ENCODE results near the gene MYH10.

The MYH10 gene

DNA sequence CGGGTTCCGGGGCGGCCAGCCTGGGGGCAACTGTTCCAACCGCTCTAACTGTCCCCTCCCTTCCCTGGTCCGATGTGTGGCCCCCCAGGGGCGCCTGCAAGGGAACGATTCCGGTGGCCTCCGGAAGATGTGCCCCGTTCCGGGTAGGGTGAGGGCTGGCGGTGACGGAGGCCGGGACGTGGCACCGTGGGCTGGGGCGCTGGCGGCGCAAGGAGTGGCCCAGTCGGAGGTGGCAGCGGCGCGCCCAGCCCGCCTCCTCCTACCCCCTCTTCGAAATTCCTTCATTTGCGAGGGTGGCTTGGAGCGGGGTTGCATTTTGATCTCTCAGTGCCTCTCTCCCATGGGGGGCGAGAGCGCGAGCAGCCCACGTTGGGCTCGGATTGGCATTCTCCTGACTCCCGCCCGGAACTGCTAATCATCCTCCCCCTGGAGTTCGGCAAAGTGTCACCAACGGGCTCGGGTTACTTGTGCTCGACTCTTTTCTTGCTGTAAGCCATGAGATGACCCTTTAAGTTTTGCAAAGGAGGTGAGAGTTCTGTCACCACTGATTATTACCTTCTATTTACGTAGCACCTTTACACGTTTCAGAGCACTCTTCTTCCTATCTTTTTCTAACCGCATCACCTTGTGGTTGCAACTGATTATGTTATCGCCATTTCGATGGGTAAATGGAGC, 194.2 kb downstream of the MYH10 start:
- DNase-seq = peak; percentile 64

DNA sequence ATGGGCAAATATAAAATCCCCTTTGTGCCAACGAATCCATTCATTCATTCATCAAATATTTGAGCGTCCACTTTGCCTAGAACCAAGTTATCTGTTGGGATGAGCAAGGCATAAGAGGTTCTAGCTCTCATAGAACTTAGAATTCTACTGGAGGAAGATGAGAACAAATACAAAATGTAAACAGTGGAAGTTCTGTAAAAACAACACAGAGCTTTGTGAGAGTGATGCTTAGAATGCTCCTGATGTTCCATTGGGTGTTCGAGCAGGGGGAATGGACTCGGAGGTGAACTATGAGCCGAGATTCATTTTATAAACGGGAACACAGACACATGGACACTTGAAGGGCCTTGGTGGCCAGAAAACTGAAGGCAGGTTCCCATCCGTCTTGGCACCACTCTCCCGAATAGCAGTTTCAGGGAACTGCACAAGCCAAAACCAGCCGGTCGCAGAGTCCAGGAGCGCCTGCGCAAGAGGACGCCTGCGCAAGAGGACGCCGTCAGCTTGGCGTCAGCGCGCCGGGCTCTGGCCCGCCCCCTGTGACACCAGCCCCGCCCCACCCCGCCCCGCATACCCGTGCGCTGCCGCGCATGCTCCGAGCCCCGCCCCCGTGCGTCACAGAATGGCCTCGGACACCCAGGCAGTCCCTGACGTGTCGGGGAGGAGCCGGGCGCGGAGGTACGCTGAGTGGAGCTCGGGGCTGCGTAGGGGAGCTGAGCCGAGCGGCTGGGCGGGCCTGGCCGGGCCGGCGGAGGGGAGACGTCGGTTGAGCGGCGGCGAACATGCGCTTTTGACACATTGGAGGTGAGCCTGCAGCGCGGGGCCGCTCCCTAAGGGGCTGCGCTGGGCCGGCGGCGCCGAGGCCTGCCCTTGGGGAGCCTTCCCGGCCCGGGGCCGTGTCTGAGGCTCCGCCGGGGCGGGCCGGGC, 195.0 kb downstream of the MYH10 start, which contains the start of gene NDEL1:
TSS of gene NDEL1 (plus strand) at position 640 of the 924 bp plus-strand sequence. CDS start 8,388 bp downstream, outside the sequence.
- DNase-seq = peak; percentile 98

DNA sequence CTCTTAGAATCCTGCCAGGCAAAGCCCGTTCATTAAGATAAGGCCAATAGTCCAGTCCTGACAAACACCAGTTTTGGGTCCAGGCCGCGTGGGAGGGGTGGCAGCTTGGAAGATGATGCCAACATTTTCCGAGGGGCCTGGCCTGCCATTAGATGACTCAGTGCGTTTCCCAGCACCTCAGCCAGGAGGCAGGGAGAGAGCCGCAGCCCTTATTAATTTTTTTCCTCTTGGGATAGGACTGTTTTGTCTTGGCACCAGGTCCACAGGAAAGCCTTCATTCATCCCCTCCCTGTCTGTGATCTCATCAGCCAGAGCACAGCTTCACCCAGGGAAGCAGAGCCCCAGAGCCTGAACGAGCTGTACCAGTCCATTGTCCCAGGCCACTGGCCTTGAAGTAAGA, 199.6 kb downstream of the MYH10 start:
- peak; percentile 25 for DNase-seq

DNA sequence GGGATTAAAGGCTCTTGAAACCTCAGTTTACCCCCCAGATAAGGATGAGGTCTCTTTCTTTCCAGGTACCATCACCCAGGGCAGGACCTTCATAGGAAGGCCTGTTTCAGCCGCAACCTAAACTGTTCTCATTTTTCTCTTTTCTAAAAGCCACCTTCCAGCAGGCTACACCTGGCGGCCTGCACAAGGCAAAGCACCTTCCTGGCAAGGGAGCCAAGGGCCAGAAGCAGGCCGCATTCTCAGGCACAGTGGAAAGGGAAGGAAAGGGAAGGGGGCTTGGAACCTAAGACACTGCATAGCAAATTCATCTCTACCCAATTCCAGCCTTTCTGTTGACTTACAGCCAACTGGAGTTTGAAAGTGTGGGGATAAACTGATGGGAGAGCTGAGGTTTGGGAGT, 203.7 kb downstream of the MYH10 start:
- DNase-seq = no peak

DNA sequence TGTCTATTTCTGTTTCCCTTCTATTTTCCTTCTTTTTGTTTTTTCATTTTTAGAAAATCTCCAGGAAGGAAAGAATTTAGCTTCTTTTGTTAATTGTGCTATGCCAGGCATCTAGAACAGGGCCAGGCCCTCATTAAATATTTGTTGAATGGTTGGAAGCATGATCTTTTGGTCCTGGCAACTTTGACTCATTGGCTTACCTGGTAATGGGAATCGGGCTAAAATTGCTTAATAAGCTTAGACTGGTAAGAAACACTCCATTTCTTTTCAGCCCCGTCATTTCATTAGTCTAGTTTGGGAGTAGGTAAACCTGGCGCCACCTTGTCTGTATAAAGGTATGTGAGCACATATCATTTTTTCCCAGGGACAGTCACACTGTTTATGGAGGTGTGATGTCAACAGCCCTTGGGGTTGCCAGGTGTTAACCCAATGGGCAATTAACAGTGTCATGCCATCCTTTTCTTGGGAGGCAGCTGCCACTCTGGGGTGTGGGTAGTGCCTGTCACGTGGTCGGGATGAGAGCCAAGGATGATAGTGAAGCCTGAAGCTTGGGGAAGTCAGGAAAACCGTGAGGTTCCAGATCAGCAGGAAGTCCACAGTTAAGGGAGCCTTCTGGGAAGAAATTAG, 204.3 kb downstream of the MYH10 start:
- no peak for DNase-seq

Data from fibroblast of skin of right biceps (primary cell).